Coronary artery (tissue), 2 donors: ENCODE results near the gene NXT2.

Experiments used
- DNase-seq: peaks from one replicate; pipeline ENCODE4 v3.0.0-alpha.2; 2017; ENCODE audit warnings: low spot score
- H3K27ac ChIP-seq, 2 donors: fragments of 200-600 bp; sonication (generic); one replicate each; pipeline ENCODE4 v1.5.1; 2016 to 2019
- H3K4me3 ChIP-seq: fragments of 200-600 bp; sonication (generic); 2 replicates; pipeline ENCODE4 v1.5.1; 2016; ENCODE audit warnings: mild to moderate bottlenecking, moderate library complexity
- CTCF ChIP-seq: fragments of 200-600 bp; sonication (generic); IDR thresholded peaks from one replicate; pipeline ENCODE4 v1.5.1; 2019; ENCODE audit warnings: antibody characterized with exemption

NXT2 gene

GRCh38 chrX:109577055-109577454, 40.4 kb downstream of the NXT2 start:
- H3K27ac ChIP-seq: no peak overlapping the region
- no peak for DNase-seq
- H3K4me3 ChIP-seq: no peak overlapping the region
- no peak for TF ChIP-seq CTCF

- no peak for TF ChIP-seq CTCF
- H3K27ac ChIP-seq: no peak overlapping the region
- H3K4me3 ChIP-seq: no peak overlapping the region
- no peak for DNase-seq
Measured at GRCh38 chrX:109578916-109579315, 42.3 kb downstream of the NXT2 start.

- Histone ChIP-seq H3K4me3 (no peak overlapping the region), H3K27ac (no peak overlapping the region)
- DNase-seq: no peak
- no peak for TF ChIP-seq CTCF
Measured at GRCh38 chrX:109585488-109585887, 48.8 kb downstream of the NXT2 start.

GRCh38 chrX:109590176-109590575, 53.5 kb downstream of the NXT2 start:
- H3K4me3 ChIP-seq: no peak overlapping the region
- TF ChIP-seq CTCF: no peak
- no peak for DNase-seq
- no peak overlapping the region for H3K27ac ChIP-seq
